Glomerular visceral epithelial cell (primary cell): ENCODE measurements around the gene SLC7A5.
"Not testable (repeated sequence)": the region's sequence is repeated elsewhere in the genome, so short reads cannot be mapped to it uniquely, and the experiment has no call there.

Experiments
- DNase-seq: peaks from one replicate; pipeline ENCODE4 v3.0.0-alpha.2; 2016; ENCODE audit errors: extremely low spot score

Gene SLC7A5

DNA sequence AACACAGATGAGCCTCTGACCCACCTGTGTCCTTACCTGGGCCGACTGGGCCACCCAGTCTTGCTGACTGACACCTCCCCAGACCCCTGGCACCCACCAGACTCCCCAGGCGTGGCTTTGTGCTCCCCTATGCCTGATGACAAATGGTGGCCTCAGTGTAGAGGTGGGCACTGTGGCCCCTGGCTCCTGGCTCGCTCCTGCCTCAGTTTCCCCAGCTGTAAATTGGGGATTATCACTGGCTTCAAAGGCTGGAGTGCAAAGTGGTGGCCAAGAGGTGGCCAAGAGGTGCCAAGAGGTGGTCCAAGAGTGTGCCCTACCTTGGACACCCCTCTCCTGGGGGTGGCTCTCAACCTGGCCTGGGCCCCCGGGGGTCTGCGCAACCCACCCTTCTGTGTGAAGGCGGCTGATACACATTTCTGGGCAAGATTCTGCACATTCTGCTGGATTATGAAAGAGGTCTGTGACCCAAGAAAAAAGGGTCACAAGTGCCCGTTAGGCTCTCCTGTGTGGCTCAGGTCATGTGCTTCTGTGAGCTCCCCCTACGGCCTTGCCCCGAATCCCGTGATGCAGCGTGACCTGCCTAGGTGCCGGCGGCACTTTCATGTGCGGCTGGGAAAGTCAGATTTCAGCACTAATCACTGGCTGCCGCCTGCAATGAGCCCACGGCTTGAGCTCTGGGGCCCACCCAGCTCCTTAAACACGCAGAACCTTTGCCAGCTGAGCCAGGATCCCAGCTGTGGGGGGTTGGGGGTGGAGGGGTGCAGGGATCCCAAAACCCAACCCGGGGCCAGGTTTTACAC is 7.8 kb downstream of the SLC7A5 start:
- not testable (repeated sequence) for DNase-seq

DNA sequence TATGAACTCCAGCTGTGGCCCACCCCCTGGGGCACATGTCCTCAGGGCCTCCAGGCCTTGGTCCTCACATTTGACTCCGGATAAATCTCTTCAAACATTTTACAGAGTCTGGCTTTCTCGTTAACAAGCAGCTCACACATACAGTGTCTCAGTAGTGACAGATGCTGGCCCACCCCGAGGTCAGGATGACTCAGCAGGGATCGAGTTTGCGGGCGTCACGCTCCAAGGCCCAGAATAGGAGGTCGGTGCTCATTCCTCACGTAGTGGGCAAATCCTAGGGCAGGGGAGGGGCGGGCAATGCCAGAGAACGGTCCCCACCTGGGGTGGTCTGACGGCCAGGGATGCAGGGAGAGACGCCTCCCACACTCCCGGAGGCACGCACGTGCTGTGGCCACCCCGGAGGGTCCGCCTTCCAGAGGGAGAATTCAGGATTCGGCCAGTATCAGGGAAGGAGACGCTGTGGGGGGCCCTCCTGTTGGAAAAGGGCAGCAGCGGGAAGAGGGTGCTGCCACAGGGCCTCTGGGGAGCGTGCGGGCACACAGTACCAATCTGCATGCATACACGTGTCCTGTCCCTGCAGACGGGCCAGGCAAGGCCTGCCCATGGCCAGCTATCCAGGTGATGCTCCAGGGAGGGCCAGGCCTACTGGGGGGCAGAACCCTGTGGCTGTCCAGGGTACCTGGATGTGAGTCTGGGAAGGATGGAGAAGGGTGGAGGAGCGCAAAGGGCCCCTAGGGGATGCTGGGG is 8.6 kb downstream of the SLC7A5 start:
- peak; percentile 91 for DNase-seq

DNA sequence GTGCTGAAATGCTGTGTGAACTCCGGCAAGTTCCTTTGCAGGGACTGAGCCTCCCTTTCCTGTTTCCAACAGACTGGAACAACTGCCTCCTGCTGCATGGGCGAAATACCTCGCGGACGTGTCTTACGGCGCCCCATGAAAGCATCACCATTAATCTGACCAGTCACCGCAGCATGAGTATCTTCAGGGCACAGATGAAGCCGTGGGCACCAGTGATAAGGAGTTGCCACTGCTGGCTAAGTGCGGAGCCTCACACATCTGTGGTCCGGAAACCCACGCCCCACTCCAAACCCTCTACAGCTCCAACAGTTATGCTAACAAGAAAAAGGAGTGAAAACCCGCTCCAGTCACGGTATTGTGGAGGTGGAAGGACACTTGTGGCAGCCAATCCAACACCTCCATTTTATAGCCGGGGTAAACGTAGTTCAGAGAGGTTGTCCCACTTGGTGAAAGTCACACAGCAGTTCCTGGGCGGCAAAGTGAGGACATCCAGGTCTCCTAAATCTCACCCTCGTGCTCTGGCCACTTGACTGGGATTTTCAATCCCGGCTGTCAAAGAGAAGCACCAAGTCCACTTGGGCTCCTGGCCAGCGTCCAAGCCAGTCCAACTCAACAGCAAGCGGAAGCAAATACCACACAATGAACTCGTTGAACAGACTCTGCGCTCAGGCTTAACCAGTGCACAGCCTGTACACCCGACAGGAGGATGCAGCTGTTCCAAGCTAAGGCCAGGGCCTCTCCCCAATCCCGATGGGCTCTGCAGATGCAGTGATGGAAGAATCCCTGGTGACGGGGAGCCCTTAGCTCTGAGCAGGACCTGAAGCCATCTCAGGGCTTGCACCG is 10.9 kb downstream of the SLC7A5 start:
- not testable (repeated sequence) for DNase-seq

DNA sequence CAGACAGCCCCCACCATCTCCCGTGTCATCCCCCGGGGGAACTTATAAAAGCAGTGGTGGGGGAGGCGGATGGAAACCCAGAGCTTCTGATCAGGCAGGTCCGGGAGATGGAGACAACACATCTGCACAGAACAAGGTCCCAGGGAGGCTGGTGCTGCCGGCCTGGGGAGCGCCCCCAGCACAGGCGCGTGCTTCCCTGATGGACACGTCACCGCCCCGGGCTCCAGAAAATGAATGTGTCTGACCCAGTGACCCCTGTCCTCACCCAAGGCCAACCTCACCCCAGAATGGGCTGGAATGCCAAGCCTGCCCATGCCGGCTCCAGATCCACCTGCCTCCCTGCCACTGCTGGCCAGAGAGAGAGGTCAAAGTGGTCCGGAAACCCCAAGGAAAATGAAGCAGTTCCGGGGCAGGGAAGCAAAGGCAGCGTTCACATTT is 12.5 kb downstream of the SLC7A5 start:
- no peak for DNase-seq

DNA sequence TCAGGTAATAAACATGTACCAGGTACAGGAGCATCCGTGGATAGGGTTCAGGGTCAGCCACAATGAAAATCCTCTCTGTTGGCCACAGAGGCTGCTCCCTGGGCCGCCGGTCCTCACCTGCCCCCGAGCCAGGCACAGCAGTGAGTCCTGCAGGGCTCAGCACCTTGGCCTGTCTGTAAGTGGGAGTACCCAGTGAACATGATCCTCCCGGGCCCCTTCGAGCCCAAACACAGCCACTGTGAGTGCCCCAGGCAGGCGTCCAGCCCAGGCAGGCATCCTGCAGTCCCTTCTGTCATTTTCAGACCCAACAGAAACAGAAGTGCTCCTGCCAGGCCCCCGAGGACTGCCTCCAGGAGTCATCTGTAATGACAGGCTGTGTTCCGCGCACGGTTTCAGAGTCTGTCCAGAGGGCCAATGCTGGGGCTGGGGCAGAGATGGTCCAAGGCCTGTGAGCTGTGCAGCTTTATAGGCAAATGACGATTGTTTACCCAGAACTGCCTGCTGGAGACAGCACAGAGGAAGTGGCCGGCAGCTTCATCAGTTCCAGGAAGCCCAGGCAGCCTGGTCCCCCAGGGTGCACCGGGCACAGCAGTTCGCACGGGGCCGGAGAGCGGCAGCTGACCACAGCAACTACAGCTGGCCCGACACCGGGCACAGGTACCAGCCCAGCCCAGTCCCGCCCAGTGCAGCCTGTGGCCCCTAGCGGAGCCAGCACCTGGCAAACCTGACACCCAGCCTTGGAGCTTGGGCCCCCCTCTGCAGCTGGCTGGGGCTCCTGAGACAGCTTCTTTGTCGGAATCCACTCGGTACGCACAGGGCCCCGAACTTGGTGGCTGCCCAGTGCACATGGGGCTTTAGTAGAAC is 13.2 kb downstream of the SLC7A5 start:
- DNase-seq: peak; percentile 54

DNA sequence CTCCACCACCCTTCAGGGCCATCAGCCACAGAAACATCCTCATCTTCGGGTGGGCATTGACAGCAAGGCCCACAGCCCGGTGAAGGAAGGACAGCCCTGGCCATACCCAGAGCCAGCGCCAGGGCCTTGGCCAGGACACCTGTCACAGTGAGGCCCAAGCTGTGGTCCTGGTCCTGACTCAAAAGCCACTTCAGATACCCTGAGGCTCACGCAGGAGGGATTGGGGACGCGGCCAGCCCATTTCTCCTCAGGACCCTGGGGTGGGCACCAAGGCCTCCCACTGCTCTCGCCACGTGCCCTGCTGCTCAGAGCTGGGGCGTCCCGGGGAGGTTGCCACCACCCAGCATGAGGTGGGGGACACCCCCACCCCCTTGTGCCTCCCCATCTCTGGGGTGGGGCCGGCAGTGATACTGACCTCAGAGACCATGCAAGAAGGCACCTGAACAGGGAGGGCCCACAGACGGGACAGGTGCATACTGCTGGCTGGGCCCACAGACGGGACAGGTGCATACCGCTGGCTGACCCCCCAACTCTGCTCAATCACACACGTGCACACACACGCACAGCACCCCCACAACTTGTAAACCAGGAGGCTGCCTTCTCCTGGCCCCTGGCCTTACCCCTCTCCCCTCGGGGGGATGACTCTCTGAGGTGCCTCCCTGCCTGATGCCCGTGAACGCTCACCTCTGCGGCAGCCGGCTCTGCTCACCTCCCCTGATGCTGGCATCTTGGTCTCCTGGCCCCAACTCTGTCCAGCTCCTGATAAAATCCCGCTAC is 14.2 kb downstream of the SLC7A5 start:
- DNase-seq: no peak

DNA sequence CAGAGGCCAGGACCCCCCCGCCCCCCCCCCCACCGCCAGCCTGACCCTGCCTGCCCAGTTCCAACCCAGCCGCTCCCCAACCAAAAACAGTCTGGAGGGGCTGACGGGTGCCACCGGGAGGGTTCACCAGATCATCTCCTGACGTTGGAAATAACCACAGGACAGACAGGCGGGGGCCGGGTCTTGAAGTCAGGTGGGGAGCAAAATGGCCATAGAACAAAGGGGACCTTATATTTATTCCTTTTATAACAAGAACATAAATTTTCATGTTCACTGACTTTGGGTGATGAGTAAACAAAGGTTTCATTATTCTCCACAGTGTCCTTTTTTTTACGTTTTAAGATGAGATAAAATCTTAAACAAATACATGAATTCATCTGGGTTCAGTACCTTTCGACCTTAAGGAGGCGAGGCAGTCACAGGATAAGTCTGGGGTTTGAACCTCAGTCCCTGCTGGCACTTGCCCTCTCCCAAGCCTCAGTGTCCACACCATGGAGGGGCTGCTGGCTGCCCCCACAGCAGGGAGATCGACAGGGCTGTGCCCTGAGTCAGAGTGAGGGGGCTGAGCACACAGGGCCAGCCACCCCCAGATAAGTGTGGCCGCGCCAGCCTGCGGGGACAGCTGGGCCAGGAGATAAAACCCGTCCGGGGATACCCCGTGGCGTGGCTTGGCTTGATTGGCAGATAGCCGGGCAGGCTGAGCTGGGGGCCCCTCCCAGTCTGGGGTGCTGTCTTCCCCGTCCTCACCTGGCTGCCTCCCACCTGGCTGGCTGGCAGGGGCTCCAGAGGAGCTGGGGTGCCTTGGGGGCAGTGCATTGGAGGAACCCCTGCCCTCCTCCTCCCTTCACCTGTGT is 15.0 kb downstream of the SLC7A5 start:
- DNase-seq: no peak

DNA sequence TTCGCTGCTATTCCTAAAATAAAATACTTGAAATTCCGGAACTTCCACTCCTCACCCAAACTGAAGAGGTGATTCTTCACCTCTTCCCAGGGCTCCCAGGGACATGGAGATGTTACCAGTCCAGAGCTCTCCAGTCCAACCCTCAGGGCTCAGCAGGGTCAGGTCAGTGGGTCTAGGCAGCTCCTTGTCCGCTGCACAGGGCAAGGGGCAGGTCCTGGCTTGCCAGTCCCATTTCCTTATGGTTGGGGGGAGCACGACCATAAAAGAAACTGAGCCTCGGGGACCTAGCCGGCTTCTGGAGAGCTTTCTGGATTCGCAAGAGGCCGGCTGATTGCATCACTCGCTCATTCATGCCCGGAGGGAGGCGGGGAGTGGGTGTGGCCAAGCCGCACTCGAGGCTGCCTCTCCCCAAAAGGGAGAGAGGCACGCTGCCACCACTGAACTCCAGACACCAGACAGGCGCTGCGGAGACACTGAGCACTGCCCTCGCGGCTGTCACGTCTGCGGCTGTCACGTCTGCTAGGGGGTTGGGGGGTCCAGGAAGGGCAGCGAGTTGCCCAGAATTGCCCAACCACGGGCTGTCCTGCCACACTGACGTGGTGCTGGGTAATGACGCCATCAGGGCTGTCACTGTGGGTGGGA is 15.8 kb downstream of the SLC7A5 start:
- peak; percentile 66 for DNase-seq

DNA sequence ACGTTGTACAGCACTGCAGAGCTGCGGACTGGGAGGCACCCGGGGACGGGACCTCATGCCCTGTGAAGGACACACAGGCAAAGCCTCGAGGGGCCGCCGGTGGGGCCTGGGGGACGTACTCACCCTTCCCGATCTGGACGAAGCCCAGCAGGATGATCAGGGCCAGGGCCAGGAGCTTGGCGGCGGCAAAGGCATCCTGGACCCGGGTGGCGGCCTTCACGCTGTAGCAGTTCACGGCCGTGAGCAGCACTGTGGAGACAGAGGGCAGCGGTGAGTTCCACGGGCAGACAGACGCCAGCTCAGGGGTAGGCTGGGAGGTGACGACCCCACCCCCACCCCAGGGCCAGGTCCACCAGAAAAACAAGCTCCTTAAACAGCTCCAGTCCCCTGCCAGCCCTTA is 17.7 kb downstream of the SLC7A5 start:
- no peak for DNase-seq

DNA sequence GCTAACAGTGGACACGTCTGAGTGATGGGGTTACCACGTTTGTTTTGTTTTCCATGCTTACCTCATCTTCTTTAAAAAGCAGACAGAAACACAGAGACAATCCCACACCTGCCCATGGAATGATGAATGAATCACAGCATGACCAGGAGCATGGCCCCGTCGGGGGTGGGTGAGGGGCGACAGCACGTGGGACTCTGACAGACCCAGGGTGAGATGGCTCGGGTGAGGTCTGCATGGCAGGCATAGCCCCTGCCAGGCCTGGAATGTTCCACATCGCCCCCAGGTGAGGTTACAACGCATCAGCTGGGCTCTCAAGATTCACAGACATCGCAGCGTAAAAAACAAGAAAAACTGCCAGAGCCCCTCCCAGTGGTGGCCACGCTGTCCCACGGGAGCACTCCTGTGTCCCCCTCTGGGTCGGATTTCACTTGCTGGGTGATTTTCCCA is 18.1 kb downstream of the SLC7A5 start:
- DNase-seq: peak; percentile 12

DNA sequence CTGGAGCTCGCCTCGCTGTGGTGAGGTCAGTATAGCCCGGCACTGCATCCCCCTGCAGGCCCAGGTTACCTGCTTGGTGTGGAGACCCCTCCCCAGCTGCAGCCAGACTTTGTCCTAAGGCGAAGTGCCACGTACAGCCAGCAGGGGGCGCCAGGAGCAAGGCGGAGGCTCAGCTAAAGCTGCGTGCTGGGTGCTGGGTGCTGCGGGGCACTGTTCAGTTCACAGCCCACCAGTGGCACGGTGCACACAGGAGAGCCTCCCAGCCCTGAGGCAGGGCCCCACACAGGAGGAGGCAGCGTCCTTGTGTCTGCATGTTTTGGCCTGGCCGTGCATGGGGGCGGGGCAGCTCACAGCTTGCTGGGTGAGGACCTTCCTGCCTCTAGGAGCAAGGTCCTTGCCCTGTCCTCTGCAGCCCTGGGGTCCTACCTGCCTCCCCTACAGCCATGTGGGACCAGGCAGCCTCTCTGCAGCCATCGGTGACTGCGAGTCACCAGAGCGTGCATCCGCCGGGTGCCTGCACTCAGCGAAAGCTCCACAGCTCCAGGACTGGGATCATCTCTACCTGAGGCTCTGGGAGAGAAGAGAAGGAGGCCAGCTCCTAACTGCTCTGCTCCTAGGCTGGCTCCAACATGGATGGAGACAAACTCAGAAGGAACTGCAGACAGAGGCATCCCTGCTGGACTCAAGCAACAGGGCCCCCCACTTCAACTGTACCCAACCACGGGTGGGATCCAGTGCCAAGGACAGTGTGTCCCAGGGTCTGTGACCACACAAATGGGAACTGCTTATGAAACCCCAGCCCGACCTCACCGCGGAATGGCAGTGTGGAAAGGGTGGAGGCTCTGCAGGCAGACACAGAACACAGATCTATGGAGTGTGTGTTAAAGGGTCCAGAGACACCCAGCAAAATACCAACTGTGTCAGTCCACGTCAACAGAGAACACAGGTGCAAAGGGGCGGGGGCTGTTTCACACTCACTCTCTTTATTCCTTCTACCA is 19.0 kb downstream of the SLC7A5 start:
- peak; percentile 51 for DNase-seq

DNA sequence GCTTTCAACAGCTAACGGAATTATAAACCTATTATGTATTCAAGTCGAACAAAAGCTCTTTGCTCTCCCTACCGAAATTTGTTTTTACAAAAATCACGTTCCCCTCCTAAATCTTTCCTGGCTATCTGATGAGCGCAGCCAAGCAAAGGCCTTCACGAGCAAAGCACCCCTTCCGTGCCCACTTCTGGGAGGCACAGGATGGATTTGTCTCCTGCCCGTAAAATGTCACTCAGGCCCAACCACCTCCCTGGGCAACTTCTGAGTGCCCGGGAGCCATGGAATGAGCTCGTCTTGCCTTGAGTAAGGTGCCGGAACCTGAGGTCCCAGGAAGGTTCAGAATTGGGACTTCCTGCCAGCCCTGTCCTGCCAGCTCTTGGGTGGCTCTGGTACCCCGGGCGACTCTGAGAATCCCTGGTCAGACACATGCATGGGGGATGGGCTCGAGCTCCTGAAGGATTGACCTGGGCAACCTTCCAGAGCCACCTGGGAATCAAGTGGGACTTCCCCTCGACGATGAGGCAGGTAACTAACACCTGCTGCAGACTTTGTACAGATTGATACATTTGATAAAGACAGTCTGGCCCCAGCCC is 19.8 kb downstream of the SLC7A5 start:
- no peak for DNase-seq

DNA sequence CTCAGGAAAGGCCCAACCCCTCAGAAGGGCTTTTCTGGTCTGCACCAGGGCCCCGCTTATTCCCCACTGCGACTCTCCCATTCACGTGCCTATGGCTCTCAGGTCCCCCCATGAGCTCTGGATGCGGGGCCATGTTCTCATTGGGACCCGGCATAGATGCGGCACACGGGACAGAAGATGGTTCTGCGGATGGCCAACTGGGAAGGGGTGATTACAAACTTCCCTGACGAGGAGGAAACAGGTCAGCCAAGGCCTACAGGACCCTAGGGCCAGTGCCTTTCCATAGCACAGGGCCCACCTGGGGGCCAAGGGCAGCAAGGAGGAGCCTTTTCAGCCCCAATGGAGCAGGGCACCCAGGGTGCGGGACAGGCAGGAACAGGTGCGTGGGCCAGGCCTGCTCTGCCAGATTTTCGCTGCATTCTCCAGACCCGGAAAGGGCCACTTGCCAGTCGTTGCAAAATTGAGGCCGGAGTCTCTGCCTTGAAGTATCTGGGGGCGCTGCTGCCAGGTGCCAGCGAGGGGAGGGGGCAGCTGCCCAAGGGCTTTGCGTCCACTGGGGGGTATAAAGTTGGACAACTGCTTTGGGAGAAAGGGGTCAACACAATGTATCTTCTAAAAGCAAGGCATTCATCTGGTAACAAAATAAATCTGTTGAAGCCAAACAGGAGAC is 20.5 kb downstream of the SLC7A5 start:
- DNase-seq: no peak

DNA sequence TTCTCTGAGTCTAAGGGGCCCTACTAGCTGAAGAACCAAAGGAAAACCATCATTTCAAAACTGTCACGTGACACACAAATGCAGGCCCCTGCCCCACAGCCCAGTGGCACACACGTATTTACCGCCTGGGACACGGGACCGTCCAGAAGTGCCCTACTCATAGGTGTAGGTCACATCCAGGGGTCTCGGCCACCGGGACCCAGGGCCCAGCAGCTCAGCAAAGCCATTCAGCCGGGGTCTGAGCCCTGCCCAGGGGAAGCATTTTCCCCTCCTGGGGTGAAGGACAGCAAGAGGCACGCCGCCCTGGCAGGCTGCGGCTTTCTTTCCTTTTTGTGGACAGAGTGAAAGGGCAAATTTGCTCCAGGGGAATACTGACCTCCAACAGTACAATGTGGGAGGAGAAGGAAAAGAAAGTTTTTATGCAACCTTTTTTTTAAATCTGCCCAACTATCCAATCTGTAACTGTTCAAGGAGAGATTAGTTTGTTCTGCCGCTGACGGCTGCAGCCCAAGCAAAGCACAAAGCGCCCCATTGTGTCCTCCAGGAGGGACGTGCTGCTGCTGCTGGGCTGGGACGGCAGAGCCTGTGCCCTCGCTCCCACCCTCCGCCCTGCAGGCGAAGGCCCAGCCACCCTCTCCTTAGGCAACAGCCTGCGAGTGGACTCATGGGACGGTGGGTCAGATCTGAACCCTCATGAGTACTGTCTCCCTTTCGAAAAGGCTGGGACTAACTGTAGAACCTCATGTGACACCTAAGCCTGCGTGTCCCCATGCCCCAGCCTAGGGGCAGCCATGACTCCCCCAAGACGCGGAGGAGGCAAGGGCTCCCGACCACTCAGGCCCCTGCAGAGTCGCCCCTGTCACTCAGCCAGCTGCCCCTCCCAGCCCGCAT is 21.3 kb downstream of the SLC7A5 start:
- DNase-seq: no peak

DNA sequence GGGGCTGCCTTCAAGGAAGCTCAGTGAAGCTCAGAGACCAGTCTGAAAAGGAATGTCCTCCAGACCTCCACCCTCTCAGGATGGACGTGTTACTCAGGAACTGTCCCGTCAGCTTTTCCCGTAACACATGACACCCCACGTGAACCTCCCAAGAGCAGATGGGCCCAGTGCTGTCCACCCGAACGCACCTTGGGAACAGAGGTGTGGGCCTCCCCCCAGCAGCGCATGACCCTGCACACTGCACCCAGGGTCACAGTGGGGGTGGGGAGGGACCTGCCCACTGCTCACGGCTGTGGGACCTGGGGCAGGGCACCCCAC is 21.9 kb downstream of the SLC7A5 start:
- no peak for DNase-seq
